ENCODE results near the gene OSTF1.

DNA sequence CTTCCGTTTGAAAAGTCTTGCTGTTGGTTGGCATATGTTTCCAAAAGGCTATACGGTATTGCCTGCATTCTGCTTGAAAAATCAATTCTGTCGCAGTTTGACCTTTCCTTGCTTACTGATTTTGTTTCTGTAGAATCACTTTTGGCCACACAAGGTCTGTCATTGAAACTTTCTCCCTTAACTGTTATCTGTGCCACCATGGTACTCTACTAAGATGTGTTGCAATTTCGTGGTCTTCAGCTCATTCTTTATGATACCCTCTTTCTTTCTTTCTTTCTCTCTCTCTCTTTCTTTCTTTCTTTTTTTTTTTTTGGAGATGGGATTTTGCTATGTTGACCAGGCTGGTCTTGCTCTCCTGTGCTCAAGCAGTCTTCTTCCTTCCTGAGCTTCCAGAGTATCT is 4.5 kb downstream of the OSTF1 start:
- TF ChIP-seq EZH2 (IDR thresholded peaks at IDR 0.05; ENCODE audit: borderline replicate concordance) (no peak), EZH2phosphoT487 (IDR thresholded peaks at IDR 0.05; ENCODE audit: low read depth, severe bottlenecking, unreplicated experiment) (no peak)

Data from hepatocyte (in vitro differentiated cells).